ENCODE data around the gene SUN1.
"Not testable (repeated sequence)": the region's sequence is repeated elsewhere in the genome, so short reads cannot be mapped to it uniquely, and the experiment has no call there.

The SUN1 gene

DNA sequence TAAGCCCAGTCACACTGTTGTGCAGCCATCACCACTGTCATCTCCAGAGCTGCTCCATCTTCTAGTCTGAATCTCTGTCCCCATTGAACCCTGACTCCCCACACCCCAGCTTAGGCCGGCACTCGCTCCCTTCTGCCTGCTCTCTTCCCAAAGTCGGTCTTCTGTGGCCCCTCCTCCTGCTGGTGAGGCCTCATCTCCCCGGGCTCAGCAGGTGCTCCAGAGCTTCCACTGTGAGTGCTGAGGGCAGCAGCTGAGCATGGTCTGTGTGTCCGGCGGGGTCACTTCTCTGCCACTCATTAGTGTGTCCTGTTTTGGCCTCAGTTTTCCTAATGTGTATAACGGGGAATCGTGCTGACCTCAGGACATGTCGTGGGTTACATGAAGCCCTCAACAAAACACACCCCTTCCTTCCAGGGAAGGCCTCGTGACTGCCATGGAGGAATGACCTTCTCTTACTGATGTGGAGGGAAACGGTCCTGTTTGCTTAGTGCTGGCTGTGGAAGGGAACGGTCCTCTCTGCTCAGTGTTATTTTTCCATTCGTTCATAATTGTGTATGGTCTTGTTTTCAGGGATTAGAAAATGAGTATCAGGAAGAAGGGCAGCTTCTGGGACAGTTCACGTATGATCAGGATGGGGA, 39.7 kb downstream of the SUN1 start:
- TF ChIP-seq, protein P1, sequence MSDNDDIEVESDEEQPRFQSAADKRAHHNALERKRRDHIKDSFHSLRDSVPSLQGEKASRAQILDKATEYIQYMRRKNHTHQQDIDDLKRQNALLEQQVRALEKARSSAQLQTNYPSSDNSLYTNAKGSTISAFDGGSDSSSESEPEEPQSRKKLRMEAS (IDR thresholded peaks at IDR 0.05; ENCODE audit: low read depth, low read length), result no peak
- TF ChIP-seq, protein P2, sequence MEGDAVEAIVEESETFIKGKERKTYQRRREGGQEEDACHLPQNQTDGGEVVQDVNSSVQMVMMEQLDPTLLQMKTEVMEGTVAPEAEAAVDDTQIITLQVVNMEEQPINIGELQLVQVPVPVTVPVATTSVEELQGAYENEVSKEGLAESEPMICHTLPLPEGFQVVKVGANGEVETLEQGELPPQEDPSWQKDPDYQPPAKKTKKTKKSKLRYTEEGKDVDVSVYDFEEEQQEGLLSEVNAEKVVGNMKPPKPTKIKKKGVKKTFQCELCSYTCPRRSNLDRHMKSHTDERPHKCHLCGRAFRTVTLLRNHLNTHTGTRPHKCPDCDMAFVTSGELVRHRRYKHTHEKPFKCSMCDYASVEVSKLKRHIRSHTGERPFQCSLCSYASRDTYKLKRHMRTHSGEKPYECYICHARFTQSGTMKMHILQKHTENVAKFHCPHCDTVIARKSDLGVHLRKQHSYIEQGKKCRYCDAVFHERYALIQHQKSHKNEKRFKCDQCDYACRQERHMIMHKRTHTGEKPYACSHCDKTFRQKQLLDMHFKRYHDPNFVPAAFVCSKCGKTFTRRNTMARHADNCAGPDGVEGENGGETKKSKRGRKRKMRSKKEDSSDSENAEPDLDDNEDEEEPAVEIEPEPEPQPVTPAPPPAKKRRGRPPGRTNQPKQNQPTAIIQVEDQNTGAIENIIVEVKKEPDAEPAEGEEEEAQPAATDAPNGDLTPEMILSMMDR (IDR thresholded peaks at IDR 0.05; ENCODE audit: low read depth, low read length), result no peak
- TF ChIP-seq MYC (IDR thresholded peaks at IDR 0.05; ENCODE audit: low read depth, low read length), result no peak
- TF ChIP-seq POLR2A (IDR thresholded peaks at IDR 0.05; ENCODE audit: extremely low read depth, insufficient read length), result no peak
- DNase-seq (ENCODE audit: low read depth), result no peak
- no peak overlapping the region for H3K4me3 ChIP-seq (ENCODE audit: low read depth, low read length)

DNA sequence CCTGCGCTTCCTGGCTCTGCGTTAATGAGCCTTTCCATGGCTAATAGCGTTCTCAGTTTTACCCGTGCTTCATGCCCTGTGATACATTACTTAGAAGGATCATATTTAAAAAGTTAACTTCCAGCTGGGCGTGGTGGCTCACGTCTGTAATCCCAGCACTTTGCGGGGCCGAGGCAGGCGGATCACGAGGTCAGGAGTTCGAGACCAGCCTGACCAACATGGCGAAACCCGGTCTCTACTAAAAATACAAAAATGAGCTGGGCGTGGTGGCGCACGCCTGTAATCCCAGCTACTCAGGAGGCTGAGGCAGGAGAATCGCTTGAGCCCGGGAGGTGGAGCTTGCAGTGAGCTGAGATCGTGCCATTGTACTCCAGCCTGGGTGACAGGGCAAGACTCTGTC, 40.4 kb downstream of the SUN1 start:
- not testable (repeated sequence) for DNase-seq (ENCODE audit: low read depth)

DNA sequence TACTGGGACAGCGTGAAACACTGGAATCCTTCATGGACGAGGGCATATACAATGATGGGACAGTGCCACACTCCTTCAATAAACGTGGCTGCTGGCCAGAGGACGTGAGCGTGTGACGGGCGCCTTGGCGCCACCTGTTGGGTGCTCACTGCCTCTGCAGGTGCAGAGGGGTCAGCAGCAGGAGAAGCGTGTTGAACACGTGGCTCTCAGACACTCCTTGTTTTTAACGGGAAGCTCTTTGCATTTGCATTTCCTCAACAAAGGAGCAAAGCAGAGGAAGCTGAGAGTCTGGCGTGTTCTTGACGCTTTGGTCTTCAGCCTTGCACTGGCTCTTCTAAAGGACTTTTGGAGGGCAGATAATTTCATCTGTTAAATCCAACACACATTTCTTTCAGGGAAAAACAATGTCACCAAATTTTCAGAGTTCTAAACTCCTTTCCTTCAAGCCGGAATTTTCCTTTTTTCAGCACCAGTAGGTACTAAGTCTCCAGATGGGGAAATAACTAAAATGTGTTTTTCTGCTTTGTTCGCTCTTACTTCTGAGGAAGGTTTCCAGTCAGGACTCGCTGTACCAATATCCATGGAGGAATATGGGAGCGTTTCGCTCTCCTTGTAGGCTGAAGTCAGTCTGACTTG, 41.2 kb downstream of the SUN1 start:
- TF ChIP-seq MYC (IDR thresholded peaks at IDR 0.05; ENCODE audit: low read depth, low read length), result peak; percentile 99
- TF ChIP-seq, protein P1 (IDR thresholded peaks at IDR 0.05; ENCODE audit: low read depth, low read length), result peak; percentile 100
- no peak for TF ChIP-seq POLR2A (IDR thresholded peaks at IDR 0.05; ENCODE audit: extremely low read depth, insufficient read length)
- TF ChIP-seq, protein P2 (IDR thresholded peaks at IDR 0.05; ENCODE audit: low read depth, low read length), result peak; percentile 92
- DNase-seq (ENCODE audit: low read depth), result peak; percentile 91
- no peak overlapping the region for H3K4me3 ChIP-seq (ENCODE audit: low read depth, low read length)

More for the DNA sequence above, 40.4 kb downstream of the SUN1 start:
- H3K4me3 ChIP-seq (ENCODE audit: low read depth, low read length), result not testable (repeated sequence)

DNA sequence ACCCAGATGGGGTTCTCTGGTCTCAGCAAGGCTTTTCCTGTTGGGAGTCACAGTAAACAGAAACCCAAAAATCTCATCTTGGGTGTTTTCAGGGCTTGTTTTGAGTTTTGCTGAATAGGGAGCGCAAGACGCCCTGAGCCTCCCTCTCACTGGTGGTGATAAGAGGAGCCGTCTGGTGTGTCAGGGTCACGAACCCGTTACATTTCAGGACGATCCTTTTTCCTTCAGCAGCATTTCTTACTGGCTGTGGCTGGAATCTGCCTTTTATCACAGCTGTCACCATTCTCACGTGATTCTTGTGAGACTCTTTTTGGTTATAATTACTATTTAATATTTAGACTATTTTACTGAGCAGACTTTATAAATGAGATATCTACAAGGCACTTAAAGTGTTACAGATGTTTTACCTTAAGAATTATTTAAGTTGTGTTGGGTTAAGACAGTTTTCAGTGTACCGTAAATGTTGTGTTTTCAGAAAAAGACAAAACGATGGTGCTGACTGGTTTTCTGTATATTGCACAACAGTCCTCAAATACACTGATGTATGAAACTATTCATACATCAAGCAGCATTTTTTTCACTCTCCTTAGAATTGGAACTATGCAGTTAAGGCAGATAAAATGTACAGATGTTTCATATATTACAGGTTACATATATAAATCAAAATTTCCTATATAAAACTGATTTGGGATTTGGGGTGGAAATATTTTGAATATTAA, 41.9 kb downstream of the SUN1 start:
- no peak overlapping the region for H3K4me3 ChIP-seq (ENCODE audit: low read depth, low read length)
- no peak for DNase-seq (ENCODE audit: low read depth)
- TF ChIP-seq, protein P1 (IDR thresholded peaks at IDR 0.05; ENCODE audit: low read depth, low read length), result no peak
- TF ChIP-seq, protein P2 (IDR thresholded peaks at IDR 0.05; ENCODE audit: low read depth, low read length), result no peak
- TF ChIP-seq MYC (IDR thresholded peaks at IDR 0.05; ENCODE audit: low read depth, low read length), result no peak
- TF ChIP-seq POLR2A (IDR thresholded peaks at IDR 0.05; ENCODE audit: extremely low read depth, insufficient read length), result no peak

DNA sequence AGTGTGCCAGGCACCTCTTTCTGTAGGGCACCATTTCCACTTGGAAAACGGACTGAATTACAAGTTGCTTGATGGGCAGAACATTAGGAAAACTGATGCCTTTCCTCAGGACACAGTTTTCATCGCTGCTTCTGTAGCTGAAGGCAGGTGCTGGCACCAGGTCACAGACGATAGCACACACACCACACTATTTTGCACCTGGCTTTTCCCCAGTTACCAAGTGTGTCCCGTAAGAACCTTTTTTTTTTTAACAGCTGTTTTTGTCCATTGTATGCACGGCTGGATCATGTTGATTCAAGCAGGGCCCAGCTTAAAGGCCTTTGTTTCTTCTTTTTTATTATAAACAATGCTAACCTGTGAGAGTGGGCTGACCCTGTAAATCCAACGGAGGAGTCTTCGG, 42.8 kb downstream of the SUN1 start:
- no peak for DNase-seq (ENCODE audit: low read depth)
- TF ChIP-seq, protein P2 (IDR thresholded peaks at IDR 0.05; ENCODE audit: low read depth, low read length), result no peak
- TF ChIP-seq, protein P1 (IDR thresholded peaks at IDR 0.05; ENCODE audit: low read depth, low read length), result no peak
- no peak for TF ChIP-seq MYC (IDR thresholded peaks at IDR 0.05; ENCODE audit: low read depth, low read length)
- no peak for TF ChIP-seq POLR2A (IDR thresholded peaks at IDR 0.05; ENCODE audit: extremely low read depth, insufficient read length)

DNA sequence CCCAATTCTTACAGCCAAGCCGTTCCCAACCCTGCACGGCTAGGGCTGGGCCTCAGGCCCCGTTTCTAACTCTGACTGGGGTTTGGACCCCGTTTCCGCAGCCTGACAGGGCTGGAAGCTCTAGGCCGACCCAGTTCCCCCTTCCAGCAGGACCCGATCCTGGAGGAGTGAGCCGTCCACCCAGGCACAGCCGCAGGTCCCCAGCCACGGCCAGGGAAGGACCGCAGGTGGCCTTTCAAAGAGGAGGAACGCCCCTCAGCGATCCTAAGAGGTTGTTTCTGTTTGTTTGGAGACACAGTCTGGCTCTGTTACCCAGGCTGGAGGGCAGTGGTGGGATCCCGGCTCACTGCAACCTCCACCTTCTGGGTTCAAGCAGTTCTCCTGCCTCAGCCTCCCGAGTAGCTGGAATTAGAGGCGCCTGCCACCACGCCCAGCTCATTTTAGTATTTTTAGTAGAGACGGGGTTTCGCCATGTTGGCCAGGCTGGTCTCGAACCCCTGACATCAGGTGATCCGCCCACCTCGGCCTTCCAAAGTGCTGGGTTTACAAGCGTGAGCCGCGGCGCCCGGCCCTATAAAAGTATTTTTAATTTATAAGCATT, 43.3 kb downstream of the SUN1 start:
- no peak overlapping the region for H3K4me3 ChIP-seq (ENCODE audit: low read depth, low read length)
- no peak for DNase-seq (ENCODE audit: low read depth)
- no peak for TF ChIP-seq MYC (IDR thresholded peaks at IDR 0.05; ENCODE audit: low read depth, low read length)
- TF ChIP-seq, protein P2 (IDR thresholded peaks at IDR 0.05; ENCODE audit: low read depth, low read length), result no peak
- TF ChIP-seq, protein P1 (IDR thresholded peaks at IDR 0.05; ENCODE audit: low read depth, low read length), result no peak
- TF ChIP-seq POLR2A (IDR thresholded peaks at IDR 0.05; ENCODE audit: extremely low read depth, insufficient read length), result no peak

More for the DNA sequence above, 42.8 kb downstream of the SUN1 start:
- no peak overlapping the region for H3K4me3 ChIP-seq (ENCODE audit: low read depth, low read length)

All from NB4 (cell line).